ENCODE measurements around the gene TEX28. TPM values are rescaled to one million over a fixed set of nuclear protein-coding genes. Genes with fewer than 3 reads are reported as not detected.
"Not testable (repeated sequence)": the region's sequence is repeated elsewhere in the genome, so short reads cannot be mapped to it uniquely, and the experiment has no call there.

Gene TEX28
- total RNA-seq, 1 experiment from 2014 or later: not detected

DNA sequence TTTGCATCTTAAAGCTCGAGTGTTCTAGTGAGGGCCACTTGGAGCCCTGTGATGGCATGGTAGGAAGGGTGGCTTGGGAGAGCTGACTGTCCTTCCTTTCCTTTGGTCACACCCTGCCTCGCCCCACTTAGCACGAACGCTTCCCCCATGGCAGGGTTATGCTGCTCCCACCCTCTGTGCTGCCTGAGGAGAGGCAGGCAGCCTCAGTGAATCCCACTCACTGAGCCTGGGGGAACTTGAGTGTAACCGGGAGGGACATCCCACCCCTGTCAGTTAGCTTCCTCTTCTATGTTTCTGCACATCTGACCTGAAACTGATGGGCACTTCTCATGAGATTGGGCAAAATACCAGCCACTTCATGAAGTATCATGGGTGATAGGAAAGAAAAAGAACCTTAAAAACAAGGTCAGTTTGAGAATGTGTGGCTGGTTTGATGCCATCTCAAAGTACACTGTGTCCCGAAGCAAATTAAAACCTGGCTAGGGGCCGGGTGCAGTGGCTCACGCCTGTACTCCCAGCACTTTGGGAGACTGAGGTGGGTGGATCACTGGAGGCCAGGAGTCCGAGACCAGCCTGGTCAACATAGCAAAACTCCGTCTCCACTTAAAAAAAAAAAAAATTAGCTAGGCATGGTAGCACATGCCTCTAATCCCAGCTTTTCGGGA, 10.7 kb upstream of the TEX28 start:
- peaks cover 25% of the 10 kb centered on the region for H3K27me3 Mint-ChIP-seq (ENCODE audit: unreplicated experiment)
- H3K9me3 Mint-ChIP-seq (ENCODE audit: low read depth, unreplicated experiment): no peaks in the 10 kb centered on the region
- CTCF ChIA-PET: no interaction called here
- TF ChIP-seq, protein P1, sequence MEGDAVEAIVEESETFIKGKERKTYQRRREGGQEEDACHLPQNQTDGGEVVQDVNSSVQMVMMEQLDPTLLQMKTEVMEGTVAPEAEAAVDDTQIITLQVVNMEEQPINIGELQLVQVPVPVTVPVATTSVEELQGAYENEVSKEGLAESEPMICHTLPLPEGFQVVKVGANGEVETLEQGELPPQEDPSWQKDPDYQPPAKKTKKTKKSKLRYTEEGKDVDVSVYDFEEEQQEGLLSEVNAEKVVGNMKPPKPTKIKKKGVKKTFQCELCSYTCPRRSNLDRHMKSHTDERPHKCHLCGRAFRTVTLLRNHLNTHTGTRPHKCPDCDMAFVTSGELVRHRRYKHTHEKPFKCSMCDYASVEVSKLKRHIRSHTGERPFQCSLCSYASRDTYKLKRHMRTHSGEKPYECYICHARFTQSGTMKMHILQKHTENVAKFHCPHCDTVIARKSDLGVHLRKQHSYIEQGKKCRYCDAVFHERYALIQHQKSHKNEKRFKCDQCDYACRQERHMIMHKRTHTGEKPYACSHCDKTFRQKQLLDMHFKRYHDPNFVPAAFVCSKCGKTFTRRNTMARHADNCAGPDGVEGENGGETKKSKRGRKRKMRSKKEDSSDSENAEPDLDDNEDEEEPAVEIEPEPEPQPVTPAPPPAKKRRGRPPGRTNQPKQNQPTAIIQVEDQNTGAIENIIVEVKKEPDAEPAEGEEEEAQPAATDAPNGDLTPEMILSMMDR (IDR thresholded peaks at IDR 0.05; ENCODE audit: unreplicated experiment): no peak
- peaks cover 5% of the 10 kb centered on the region for H3K36me3 Mint-ChIP-seq (ENCODE audit: insufficient read depth, unreplicated experiment)
- no peak for DNase-seq
- no peaks in the 10 kb centered on the region for H3K4me1 Mint-ChIP-seq (ENCODE audit: low read depth, unreplicated experiment)
- H3K4me3 Mint-ChIP-seq (ENCODE audit: low read depth, unreplicated experiment): no peak overlapping the region
- no TSS peak for BruUV-seq (replicated peaks)
- intact Hi-C loops (cut with micrococcal nuclease; ENCODE audit: unreplicated experiment): no loop called here
- no peak overlapping the region for H3K27ac Mint-ChIP-seq (ENCODE audit: unreplicated experiment)

DNA sequence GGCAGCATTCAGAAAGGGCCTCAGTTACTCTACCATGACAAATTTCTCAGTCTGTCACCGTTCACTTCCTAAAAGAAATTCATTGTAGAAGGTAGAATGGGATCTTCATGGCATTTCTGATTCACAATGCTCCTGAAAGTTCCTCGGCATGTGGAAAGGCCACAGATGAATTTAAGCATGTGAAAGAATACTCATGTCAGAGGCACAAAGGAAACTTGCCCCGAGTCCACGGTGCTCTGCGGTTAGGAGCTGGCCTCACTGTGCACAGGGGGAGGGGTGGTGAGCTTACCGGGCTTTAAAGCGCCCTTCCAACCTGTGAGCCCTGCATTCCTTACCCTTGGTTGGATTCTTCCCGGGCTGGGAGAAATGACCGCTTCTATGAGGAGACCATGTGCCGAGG, 9.9 kb upstream of the TEX28 start:
- DNase-seq: no peak
- Mint-ChIP-seq H3K27me3 (ENCODE audit: unreplicated experiment) (peaks cover 24% of the 10 kb centered on the region), H3K4me3 (ENCODE audit: low read depth, unreplicated experiment) (no peak overlapping the region), H3K9me3 (ENCODE audit: low read depth, unreplicated experiment) (no peaks in the 10 kb centered on the region), H3K27ac (ENCODE audit: unreplicated experiment) (no peak overlapping the region), H3K4me1 (ENCODE audit: low read depth, unreplicated experiment) (no peaks in the 10 kb centered on the region), H3K36me3 (ENCODE audit: insufficient read depth, unreplicated experiment) (peaks cover 5% of the 10 kb centered on the region)
- intact Hi-C loops (cut with micrococcal nuclease; ENCODE audit: unreplicated experiment): no loop called here
- CTCF ChIA-PET: no interaction called here
- no TSS peak for BruUV-seq (replicated peaks)
- TF ChIP-seq, protein P1 (IDR thresholded peaks at IDR 0.05; ENCODE audit: unreplicated experiment): no peak

DNA sequence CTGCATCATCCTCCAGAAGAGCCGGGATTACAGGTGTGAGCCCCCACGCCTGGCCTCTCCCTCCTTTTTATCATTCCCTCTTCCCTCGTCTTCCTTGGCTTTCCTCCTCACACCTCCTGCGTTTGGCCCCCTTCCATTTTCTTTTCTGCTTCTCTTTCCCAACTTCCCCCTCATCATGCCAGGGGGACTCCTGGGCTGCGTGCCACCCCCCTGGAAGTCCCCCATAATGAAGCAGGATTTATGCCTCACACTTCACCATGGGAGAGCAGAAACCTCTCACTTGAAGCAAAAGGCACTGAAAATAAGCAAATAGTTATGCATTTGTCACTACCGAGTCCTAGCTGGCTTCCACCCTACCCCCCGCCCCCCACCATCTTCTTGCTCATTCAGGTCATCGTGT, 8.6 kb upstream of the TEX28 start:
- Mint-ChIP-seq H3K27ac (ENCODE audit: unreplicated experiment) (no peak overlapping the region), H3K9me3 (ENCODE audit: low read depth, unreplicated experiment) (no peaks in the 10 kb centered on the region), H3K27me3 (ENCODE audit: unreplicated experiment) (peaks cover 24% of the 10 kb centered on the region), H3K36me3 (ENCODE audit: insufficient read depth, unreplicated experiment) (peaks cover 5% of the 10 kb centered on the region), H3K4me1 (ENCODE audit: low read depth, unreplicated experiment) (no peaks in the 10 kb centered on the region), H3K4me3 (ENCODE audit: low read depth, unreplicated experiment) (no peak overlapping the region)
- CTCF ChIA-PET: no interaction called here
- no peak for DNase-seq
- TF ChIP-seq, protein P1 (IDR thresholded peaks at IDR 0.05; ENCODE audit: unreplicated experiment): no peak
- intact Hi-C loops (cut with micrococcal nuclease; ENCODE audit: unreplicated experiment): no loop called here
- no TSS peak for BruUV-seq (replicated peaks)

DNA sequence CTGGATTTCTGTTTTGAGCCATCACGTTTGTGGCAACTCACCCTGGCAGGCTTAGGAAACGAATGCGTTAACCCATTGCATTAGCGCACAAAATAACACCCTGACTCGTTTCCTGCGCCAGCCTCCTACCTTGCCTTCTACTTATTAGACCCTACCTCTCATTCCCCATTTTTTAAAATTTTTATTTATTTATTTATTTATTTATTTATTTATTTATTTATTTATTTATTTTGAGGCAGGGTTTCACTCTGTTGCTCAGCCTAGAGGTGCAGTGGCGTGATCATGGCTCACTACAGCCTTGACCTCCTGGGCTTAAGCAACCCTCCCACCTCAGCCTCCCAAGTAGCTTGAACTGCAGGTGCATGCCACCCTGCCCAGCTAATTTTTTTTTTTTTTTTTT, 8.1 kb upstream of the TEX28 start:
- peaks cover 21% of the 10 kb centered on the region for H3K27me3 Mint-ChIP-seq (ENCODE audit: unreplicated experiment)
- H3K4me3 Mint-ChIP-seq (ENCODE audit: low read depth, unreplicated experiment); intact Hi-C loops (cut with micrococcal nuclease; ENCODE audit: unreplicated experiment); H3K9me3 Mint-ChIP-seq (ENCODE audit: low read depth, unreplicated experiment); H3K36me3 Mint-ChIP-seq (ENCODE audit: insufficient read depth, unreplicated experiment); H3K27ac Mint-ChIP-seq (ENCODE audit: unreplicated experiment); DNase-seq; BruUV-seq (replicated peaks); H3K4me1 Mint-ChIP-seq (ENCODE audit: low read depth, unreplicated experiment); CTCF ChIA-PET: not testable (repeated sequence)

DNA sequence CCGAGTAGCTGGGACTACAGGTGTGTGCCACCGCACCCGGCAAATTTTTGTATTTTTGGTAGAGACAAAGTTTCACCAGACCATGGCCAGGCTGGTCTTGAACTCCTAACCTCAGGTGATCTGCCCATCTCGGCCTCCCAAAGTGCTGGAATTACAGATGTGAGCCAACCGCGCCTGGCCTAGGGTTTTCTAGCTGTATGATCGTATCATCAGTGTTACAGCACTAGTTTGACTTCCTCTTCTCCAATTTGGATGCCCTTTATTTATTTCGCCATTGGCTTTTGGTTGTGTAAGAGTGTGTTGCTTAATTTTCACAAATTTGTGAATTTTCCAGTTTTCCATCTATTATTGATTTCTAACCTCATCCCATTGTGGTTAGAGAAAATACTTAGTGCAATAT, 5.9 kb upstream of the TEX28 start:
- Mint-ChIP-seq H3K36me3 (ENCODE audit: insufficient read depth, unreplicated experiment) (peaks cover 5% of the 10 kb centered on the region), H3K4me1 (ENCODE audit: low read depth, unreplicated experiment) (no peaks in the 10 kb centered on the region), H3K4me3 (ENCODE audit: low read depth, unreplicated experiment) (no peak overlapping the region), H3K27me3 (ENCODE audit: unreplicated experiment) (peaks cover 11% of the 10 kb centered on the region), H3K27ac (ENCODE audit: unreplicated experiment) (no peak overlapping the region), H3K9me3 (ENCODE audit: low read depth, unreplicated experiment) (no peaks in the 10 kb centered on the region)
- intact Hi-C loops (cut with micrococcal nuclease; ENCODE audit: unreplicated experiment): no loop called here
- DNase-seq: no peak
- no TSS peak for BruUV-seq (replicated peaks)
- TF ChIP-seq, protein P1 (IDR thresholded peaks at IDR 0.05; ENCODE audit: unreplicated experiment): no peak
- CTCF ChIA-PET: no interaction called here

All from Calu3 (cell line).